ENCODE results near the gene TP73. TPM values are rescaled to one million over a fixed set of nuclear protein-coding genes. Genes with fewer than 3 reads are reported as not detected.

The TP73 gene
- total RNA-seq, 1 experiment from 2014 or later = 19.2 TPM

DNA sequence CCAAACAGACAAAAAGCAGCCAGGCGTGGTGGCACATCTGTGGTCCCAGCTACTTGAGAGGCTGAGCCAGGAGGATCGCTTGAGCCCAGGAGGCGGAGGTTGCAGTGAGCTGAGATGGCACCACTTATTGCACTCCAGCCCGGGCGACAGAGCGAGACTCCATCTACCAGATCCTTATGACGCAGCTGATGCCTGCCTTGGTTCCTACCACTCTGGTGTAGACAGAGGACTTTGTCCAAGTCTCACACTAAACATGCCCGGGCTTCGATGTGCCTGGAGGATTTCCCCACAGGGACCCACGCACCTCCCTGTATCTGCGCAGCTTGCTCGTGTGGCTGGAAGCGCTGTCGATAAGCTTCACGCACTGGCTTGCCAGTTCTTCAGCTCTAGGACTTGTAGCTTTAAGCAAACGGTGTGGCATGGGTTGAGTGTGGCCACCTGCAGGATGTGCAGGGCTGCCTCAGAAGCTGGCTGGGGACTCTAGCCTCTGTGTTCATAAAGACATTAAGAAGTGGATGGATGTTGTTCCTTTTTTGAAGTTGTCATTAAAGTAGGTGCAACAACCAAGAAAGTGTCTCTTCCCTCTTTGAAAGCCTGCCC lies 22.7 kb upstream of the TP73 start:
- TSS peak; percentile 65 for BruUV-seq (replicated peaks)
- H3K4me3 ChIP-seq (replicated peaks in 1 of 2; ENCODE audit: low read depth in 1 of 2, low read length in 2 of 2) = no peak overlapping the region
- intact Hi-C loops (cut with micrococcal nuclease) = no loop called here
- H3K4me1 ChIP-seq (ENCODE audit: control insufficient read depth in 1 of 2, insufficient read depth in 2 of 2, low read length in 2 of 2) = peaks cover 0 to 12% of the 10 kb centered on the region in 2 experiments; a peak in 2 of 4 replicates
- H3K4me2 ChIP-seq (ENCODE audit: low read length) = no peak overlapping the region
- DNase-seq (ENCODE audit: low read depth, low spot score) = no peak
- ChIA-PET CTCF (interaction anchor here (2.6 kb wide), 1 partner anchor 176 kb away, joined by 7 read pairs; no protein-coding TSS in a partner anchor), RAD21 (ENCODE audit: low non-redundant PET in 1 of 2, low total read pairs in 2 of 2, uncharacterized antibody in 2 of 2, unreplicated experiment in 2 of 2) (no interaction called here), POLR2A (no interaction called here)
- no peaks in the 10 kb centered on the region for H3K9me2 ChIP-seq (ENCODE audit: insufficient read depth)
- TF ChIP-seq ZNF274 (IDR thresholded peaks at IDR 0.05; ENCODE audit: low read depth, low read length) (no peak), POLR2A (IDR thresholded peaks at IDR 0.05; ENCODE audit: borderline replicate concordance, extremely low read depth, insufficient read depth, insufficient read length) (no peak), EZH2 (IDR thresholded peaks at IDR 0.05) (no peak), TCF7L2 (IDR thresholded peaks at IDR 0.05; ENCODE audit: borderline replicate concordance, extremely low read depth, insufficient read depth, insufficient read length) (no peak), EZH2phosphoT487 (IDR thresholded peaks at IDR 0.05; ENCODE audit: borderline replicate concordance) (no peak)
- TF ChIP-seq, protein P1, sequence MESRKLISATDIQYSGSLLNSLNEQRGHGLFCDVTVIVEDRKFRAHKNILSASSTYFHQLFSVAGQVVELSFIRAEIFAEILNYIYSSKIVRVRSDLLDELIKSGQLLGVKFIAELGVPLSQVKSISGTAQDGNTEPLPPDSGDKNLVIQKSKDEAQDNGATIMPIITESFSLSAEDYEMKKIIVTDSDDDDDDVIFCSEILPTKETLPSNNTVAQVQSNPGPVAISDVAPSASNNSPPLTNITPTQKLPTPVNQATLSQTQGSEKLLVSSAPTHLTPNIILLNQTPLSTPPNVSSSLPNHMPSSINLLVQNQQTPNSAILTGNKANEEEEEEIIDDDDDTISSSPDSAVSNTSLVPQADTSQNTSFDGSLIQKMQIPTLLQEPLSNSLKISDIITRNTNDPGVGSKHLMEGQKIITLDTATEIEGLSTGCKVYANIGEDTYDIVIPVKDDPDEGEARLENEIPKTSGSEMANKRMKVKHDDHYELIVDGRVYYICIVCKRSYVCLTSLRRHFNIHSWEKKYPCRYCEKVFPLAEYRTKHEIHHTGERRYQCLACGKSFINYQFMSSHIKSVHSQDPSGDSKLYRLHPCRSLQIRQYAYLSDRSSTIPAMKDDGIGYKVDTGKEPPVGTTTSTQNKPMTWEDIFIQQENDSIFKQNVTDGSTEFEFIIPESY (IDR thresholded peaks at IDR 0.05; ENCODE audit: extremely low read depth, insufficient replicate concordance, low read length) = no peak
- TF ChIP-seq, protein P2, sequence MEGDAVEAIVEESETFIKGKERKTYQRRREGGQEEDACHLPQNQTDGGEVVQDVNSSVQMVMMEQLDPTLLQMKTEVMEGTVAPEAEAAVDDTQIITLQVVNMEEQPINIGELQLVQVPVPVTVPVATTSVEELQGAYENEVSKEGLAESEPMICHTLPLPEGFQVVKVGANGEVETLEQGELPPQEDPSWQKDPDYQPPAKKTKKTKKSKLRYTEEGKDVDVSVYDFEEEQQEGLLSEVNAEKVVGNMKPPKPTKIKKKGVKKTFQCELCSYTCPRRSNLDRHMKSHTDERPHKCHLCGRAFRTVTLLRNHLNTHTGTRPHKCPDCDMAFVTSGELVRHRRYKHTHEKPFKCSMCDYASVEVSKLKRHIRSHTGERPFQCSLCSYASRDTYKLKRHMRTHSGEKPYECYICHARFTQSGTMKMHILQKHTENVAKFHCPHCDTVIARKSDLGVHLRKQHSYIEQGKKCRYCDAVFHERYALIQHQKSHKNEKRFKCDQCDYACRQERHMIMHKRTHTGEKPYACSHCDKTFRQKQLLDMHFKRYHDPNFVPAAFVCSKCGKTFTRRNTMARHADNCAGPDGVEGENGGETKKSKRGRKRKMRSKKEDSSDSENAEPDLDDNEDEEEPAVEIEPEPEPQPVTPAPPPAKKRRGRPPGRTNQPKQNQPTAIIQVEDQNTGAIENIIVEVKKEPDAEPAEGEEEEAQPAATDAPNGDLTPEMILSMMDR (IDR thresholded peaks at IDR 0.05 in 2 of 3, conservative IDR thresholded peaks at IDR 0.05 in 1 of 3; ENCODE audit: borderline replicate concordance in 1 of 3, insufficient read depth in 1 of 3, low read depth in 2 of 3, low read length in 2 of 3) = no peak
- H2AFZ ChIP-seq (ENCODE audit: low read depth, low read length, poor library complexity, severe bottlenecking) = no peak overlapping the region
- H3K9ac ChIP-seq (ENCODE audit: low read length) = no peak overlapping the region
- H4K20me1 ChIP-seq (ENCODE audit: insufficient read depth) = no peaks in the 10 kb centered on the region
- no peaks in the 10 kb centered on the region for H3K9me3 ChIP-seq (ENCODE audit: control insufficient read depth in 1 of 2, insufficient read depth in 1 of 2, low read depth in 1 of 2, low read length in 2 of 2)
- no peak for ATAC-seq
- no peaks in the 10 kb centered on the region for H3K79me2 ChIP-seq (ENCODE audit: insufficient read depth, low read length)
- H3K27me3 ChIP-seq (ENCODE audit: insufficient read depth, low read length) = no peaks in the 10 kb centered on the region
- H3K27ac ChIP-seq (ENCODE audit: low read depth, low read length) = no peak overlapping the region
- H3K36me3 ChIP-seq (ENCODE audit: control insufficient read depth in 1 of 2, insufficient read depth in 2 of 2, low read length in 2 of 2) = peaks cover 6 to 7% of the 10 kb centered on the region in 2 experiments; a peak in 3 of 4 replicates
